ENCODE data around the gene MGAT5. TPM values are rescaled to one million over a fixed set of nuclear protein-coding genes. Genes with fewer than 3 reads are reported as not detected.

The MGAT5 gene
- total RNA-seq, 1 donor from 2014 or later: 21.2 TPM

- Mint-ChIP-seq H3K27me3 (ENCODE audit: insufficient read depth, low read depth) (peaks cover 3% of the 10 kb centered on the region), H3K27ac (no peak overlapping the region), H3K4me3 (no peak overlapping the region), H3K36me3 (peaks cover 4% of the 10 kb centered on the region), H3K4me1 (peaks cover 9% of the 10 kb centered on the region), H3K9me3 (no peaks in the 10 kb centered on the region)
- Histone ChIP-seq H3K36me3 (no peaks in the 10 kb centered on the region), H3F3A (ENCODE audit: low read depth) (no peaks in the 10 kb centered on the region), H3K79me2 (ENCODE audit: low read depth) (no peaks in the 10 kb centered on the region), H3K9ac (no peak overlapping the region), H4K20me1 (ENCODE audit: low read depth) (peaks cover 23% of the 10 kb centered on the region), H3K4me3 (no peak overlapping the region), H2AFZ (replicated peaks) (no peak overlapping the region), H3K4me2 (no peak overlapping the region), H3K4me1 (peaks cover 4% of the 10 kb centered on the region), H3K27me3 (no peaks in the 10 kb centered on the region), H3K9me3 (ENCODE audit: low read depth) (no peaks in the 10 kb centered on the region), H3K27ac (no peak overlapping the region)
- TF ChIP-seq CTCF (IDR thresholded peaks at IDR 0.05) (no peak), EZH2 (IDR thresholded peaks at IDR 0.05) (no peak), EZH2phosphoT487 (IDR thresholded peaks at IDR 0.05) (no peak)
- no peak for DNase-seq (ENCODE audit: low spot score)
Observed at GRCh38 chr2:134257965-134258683, 4.3 kb downstream of the MGAT5 start.

- Mint-ChIP-seq H3K9me3 (no peaks in the 10 kb centered on the region), H3K36me3 (peaks cover 3% of the 10 kb centered on the region), H3K27ac (peak overlapping the region; percentile 35), H3K4me1 (peaks cover 9% of the 10 kb centered on the region), H3K4me3 (no peak overlapping the region), H3K27me3 (ENCODE audit: insufficient read depth, low read depth) (peaks cover 3% of the 10 kb centered on the region)
- no peak overlapping the region for H3K4me3 ChIP-seq
- TF ChIP-seq EZH2phosphoT487 (IDR thresholded peaks at IDR 0.05) (no peak), CTCF (IDR thresholded peaks at IDR 0.05) (no peak), EZH2 (IDR thresholded peaks at IDR 0.05) (no peak)
- H3K9me3 ChIP-seq (ENCODE audit: low read depth): no peaks in the 10 kb centered on the region
- peaks cover 23% of the 10 kb centered on the region for H4K20me1 ChIP-seq (ENCODE audit: low read depth)
- no peak for DNase-seq (ENCODE audit: low spot score)
- H3K27me3 ChIP-seq: no peaks in the 10 kb centered on the region
- H3K9ac ChIP-seq: no peak overlapping the region
- H3K4me2 ChIP-seq: no peak overlapping the region
- no peak overlapping the region for H3K27ac ChIP-seq
- no peaks in the 10 kb centered on the region for H3K36me3 ChIP-seq
- no peaks in the 10 kb centered on the region for H3K79me2 ChIP-seq (ENCODE audit: low read depth)
- no peak overlapping the region for H2AFZ ChIP-seq (replicated peaks)
- H3F3A ChIP-seq (ENCODE audit: low read depth): no peaks in the 10 kb centered on the region
- H3K4me1 ChIP-seq: peaks cover 4% of the 10 kb centered on the region
Observed at GRCh38 chr2:134258684-134259388, 5.0 kb downstream of the MGAT5 start.

- no peak overlapping the region for H3K27ac Mint-ChIP-seq
- Histone ChIP-seq H3K9me3 (ENCODE audit: low read depth) (no peaks in the 10 kb centered on the region), H3K79me2 (ENCODE audit: low read depth) (no peaks in the 10 kb centered on the region), H4K20me1 (ENCODE audit: low read depth) (peaks cover 23% of the 10 kb centered on the region), H2AFZ (replicated peaks) (no peak overlapping the region), H3K4me2 (no peak overlapping the region), H3K27ac (no peak overlapping the region), H3K9ac (no peak overlapping the region), H3K4me3 (no peak overlapping the region), H3K27me3 (no peaks in the 10 kb centered on the region), H3F3A (ENCODE audit: low read depth) (no peaks in the 10 kb centered on the region), H3K36me3 (no peaks in the 10 kb centered on the region), H3K4me1 (peaks cover 4% of the 10 kb centered on the region)
- no peak for DNase-seq (ENCODE audit: low spot score)
- no peak overlapping the region for H3K4me3 Mint-ChIP-seq
- H3K4me1 Mint-ChIP-seq: peaks cover 9% of the 10 kb centered on the region
- peaks cover 2% of the 10 kb centered on the region for H3K36me3 Mint-ChIP-seq
- no peak for TF ChIP-seq EZH2phosphoT487 (IDR thresholded peaks at IDR 0.05)
- no peak for TF ChIP-seq EZH2 (IDR thresholded peaks at IDR 0.05)
- TF ChIP-seq CTCF (IDR thresholded peaks at IDR 0.05): no peak
- H3K9me3 Mint-ChIP-seq: no peaks in the 10 kb centered on the region
- peaks cover 3% of the 10 kb centered on the region for H3K27me3 Mint-ChIP-seq (ENCODE audit: insufficient read depth, low read depth)
Observed at GRCh38 chr2:134259571-134259970, 5.7 kb downstream of the MGAT5 start.
